ENCODE results near the gene GRIK4.
A peak's percentile ranks its signal among the peaks of the same experiment; 100 is the strongest.

Gene GRIK4

DNA sequence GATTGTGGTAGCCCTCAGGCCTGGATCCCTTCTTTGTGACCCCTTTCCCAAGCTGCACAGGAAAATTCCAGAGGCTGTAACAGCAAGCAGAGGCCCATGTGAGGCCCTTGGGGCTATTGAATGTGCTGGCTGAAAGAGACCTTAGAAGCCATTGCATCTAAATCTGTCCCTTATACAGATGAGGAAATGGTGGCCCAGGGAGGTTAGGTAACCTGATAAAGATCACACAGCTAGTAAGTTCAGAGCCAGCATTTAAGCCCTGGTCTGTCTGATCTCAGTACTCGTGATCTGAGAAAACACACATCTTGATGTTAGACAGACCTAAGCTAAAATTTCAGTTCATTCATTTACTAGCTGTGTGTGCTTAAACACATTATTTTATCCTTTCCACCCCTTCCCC, 396.4 kb downstream of the GRIK4 start:
- no peaks in the 10 kb centered on the region for H3K27me3 ChIP-seq (ENCODE audit: control insufficient read depth, insufficient read depth, low read length, poor library complexity, severe bottlenecking)
- H3K9me3 ChIP-seq (ENCODE audit: control insufficient read depth, low read length), result no peaks in the 10 kb centered on the region
- no peaks in the 10 kb centered on the region for H3K36me3 ChIP-seq (ENCODE audit: control insufficient read depth, insufficient read depth, low read length)
- WGBS, 2 experiments, result 94 to 96% methylated on average over 1 of the region's 1 CpG
- H3K4me1 ChIP-seq (ENCODE audit: control insufficient read depth, insufficient read depth, low read length), result no peaks in the 10 kb centered on the region
- no peak overlapping the region for H3K27ac ChIP-seq (ENCODE audit: insufficient read depth, low read depth, low read length, poor library complexity, severe bottlenecking)
- no peak overlapping the region for H3K4me3 ChIP-seq (ENCODE audit: insufficient read depth, low read depth, low read length)

GRCh38 chr11:120908461-120909181, 397.1 kb downstream of the GRIK4 start:
- Histone ChIP-seq H3K9me3 (ENCODE audit: control insufficient read depth, low read length) (no peaks in the 10 kb centered on the region), H3K27me3 (ENCODE audit: control insufficient read depth, insufficient read depth, low read length, poor library complexity, severe bottlenecking) (no peaks in the 10 kb centered on the region), H3K4me1 (ENCODE audit: control insufficient read depth, insufficient read depth, low read length) (no peaks in the 10 kb centered on the region), H3K4me3 (ENCODE audit: insufficient read depth, low read depth, low read length) (no peak overlapping the region), H3K27ac (ENCODE audit: insufficient read depth, low read depth, low read length, poor library complexity, severe bottlenecking) (no peak overlapping the region), H3K36me3 (ENCODE audit: control insufficient read depth, insufficient read depth, low read length) (no peaks in the 10 kb centered on the region)
- WGBS, 2 experiments, result 90% methylated on average over 9 of the region's 9 CpGs

GRCh38 chr11:120909676-120910416, 398.3 kb downstream of the GRIK4 start:
- Histone ChIP-seq H3K36me3 (ENCODE audit: control insufficient read depth, insufficient read depth, low read length) (no peaks in the 10 kb centered on the region), H3K4me3 (ENCODE audit: insufficient read depth, low read depth, low read length) (no peak overlapping the region), H3K27me3 (ENCODE audit: control insufficient read depth, insufficient read depth, low read length, poor library complexity, severe bottlenecking) (no peaks in the 10 kb centered on the region), H3K4me1 (ENCODE audit: control insufficient read depth, insufficient read depth, low read length) (no peaks in the 10 kb centered on the region), H3K27ac (ENCODE audit: insufficient read depth, low read depth, low read length, poor library complexity, severe bottlenecking) (no peak overlapping the region), H3K9me3 (ENCODE audit: control insufficient read depth, low read length) (no peaks in the 10 kb centered on the region)
- WGBS, 2 experiments, result 93 to 95% methylated on average over 5 of the region's 5 CpGs

DNA sequence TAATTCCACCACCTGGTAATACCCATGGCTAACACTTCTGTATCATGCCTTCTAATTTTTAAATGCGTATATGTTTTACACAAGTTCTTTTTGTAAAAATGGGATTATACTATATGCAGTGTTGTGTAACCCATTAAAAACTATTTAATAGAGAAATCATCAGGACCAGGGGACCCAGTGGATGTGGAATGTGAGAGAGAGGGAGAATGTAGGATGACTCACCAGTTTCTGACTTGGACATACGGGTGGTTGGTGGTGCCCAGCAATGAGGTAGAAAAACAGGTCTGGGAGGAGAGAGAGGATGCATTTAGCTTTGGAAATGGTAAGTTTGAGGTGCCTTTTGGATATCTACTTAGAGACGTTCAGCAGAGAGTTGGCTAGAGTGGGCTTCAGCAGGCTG, 400.4 kb downstream of the GRIK4 start:
- H3K27ac ChIP-seq (ENCODE audit: insufficient read depth, low read depth, low read length, poor library complexity, severe bottlenecking), result no peak overlapping the region
- no peaks in the 10 kb centered on the region for H3K27me3 ChIP-seq (ENCODE audit: control insufficient read depth, insufficient read depth, low read length, poor library complexity, severe bottlenecking)
- no peaks in the 10 kb centered on the region for H3K9me3 ChIP-seq (ENCODE audit: control insufficient read depth, low read length)
- H3K4me1 ChIP-seq (ENCODE audit: control insufficient read depth, insufficient read depth, low read length), result no peaks in the 10 kb centered on the region
- WGBS, 2 experiments, result 86 to 90% methylated on average over 2 to 3 of the region's 3 CpGs
- no peaks in the 10 kb centered on the region for H3K36me3 ChIP-seq (ENCODE audit: control insufficient read depth, insufficient read depth, low read length)
- no peak overlapping the region for H3K4me3 ChIP-seq (ENCODE audit: insufficient read depth, low read depth, low read length)

DNA sequence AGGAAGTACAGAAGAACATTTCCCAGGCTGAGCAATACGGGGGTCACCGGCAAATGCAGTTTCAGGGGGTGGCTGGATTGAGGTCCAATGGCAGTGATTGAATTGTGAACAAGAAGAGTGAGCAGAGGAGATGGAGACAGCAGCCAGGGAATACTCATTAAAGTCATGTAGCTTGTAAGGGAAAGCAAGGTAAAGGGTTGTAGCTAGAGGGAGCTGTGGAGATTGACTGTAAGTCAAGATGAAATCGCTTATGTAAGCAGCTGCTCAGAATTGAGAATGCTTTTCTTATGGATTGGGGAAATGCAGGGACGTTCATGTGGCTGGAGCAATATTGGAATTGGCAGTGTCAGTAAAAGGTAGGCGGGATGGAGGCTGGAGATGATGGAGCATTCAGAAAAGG, 401.0 kb downstream of the GRIK4 start:
- Histone ChIP-seq H3K9me3 (ENCODE audit: control insufficient read depth, low read length) (no peaks in the 10 kb centered on the region), H3K27me3 (ENCODE audit: control insufficient read depth, insufficient read depth, low read length, poor library complexity, severe bottlenecking) (no peaks in the 10 kb centered on the region), H3K4me3 (ENCODE audit: insufficient read depth, low read depth, low read length) (no peak overlapping the region), H3K4me1 (ENCODE audit: control insufficient read depth, insufficient read depth, low read length) (peaks cover under 1% of the 10 kb centered on the region), H3K27ac (ENCODE audit: insufficient read depth, low read depth, low read length, poor library complexity, severe bottlenecking) (no peak overlapping the region), H3K36me3 (ENCODE audit: control insufficient read depth, insufficient read depth, low read length) (no peaks in the 10 kb centered on the region)
- 59% methylated on average over 5 of the region's 5 CpGs for WGBS, 2 experiments

DNA sequence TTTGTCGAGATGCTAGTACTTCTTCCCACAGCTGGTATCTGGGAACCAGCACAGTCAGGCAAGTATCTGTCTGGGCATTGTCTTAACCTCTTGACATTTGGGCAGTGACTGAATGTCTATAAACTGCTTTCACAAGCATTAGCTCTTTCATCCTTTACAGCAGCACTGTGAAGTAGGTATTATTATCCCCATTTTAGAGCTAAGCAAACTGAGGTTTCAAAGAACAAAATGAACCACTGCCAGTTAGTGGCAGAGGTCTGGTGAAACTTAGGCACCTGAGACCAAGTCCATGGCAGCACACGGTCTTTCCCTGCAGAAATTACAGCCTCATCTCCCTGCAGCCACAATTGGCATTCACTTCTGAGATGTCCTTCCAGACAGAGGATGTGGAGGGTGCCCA, 401.4 kb downstream of the GRIK4 start:
- 90 to 91% methylated on average over 2 of the region's 2 CpGs for WGBS, 2 experiments
- H3K27ac ChIP-seq (ENCODE audit: insufficient read depth, low read depth, low read length, poor library complexity, severe bottlenecking), result no peak overlapping the region
- H3K4me1 ChIP-seq (ENCODE audit: control insufficient read depth, insufficient read depth, low read length), result peaks cover 5% of the 10 kb centered on the region
- no peaks in the 10 kb centered on the region for H3K36me3 ChIP-seq (ENCODE audit: control insufficient read depth, insufficient read depth, low read length)
- no peaks in the 10 kb centered on the region for H3K9me3 ChIP-seq (ENCODE audit: control insufficient read depth, low read length)
- no peaks in the 10 kb centered on the region for H3K27me3 ChIP-seq (ENCODE audit: control insufficient read depth, insufficient read depth, low read length, poor library complexity, severe bottlenecking)
- no peak overlapping the region for H3K4me3 ChIP-seq (ENCODE audit: insufficient read depth, low read depth, low read length)

GRCh38 chr11:120914021-120914420, 402.5 kb downstream of the GRIK4 start:
- H3K36me3 ChIP-seq (ENCODE audit: control insufficient read depth, insufficient read depth, low read length), result no peaks in the 10 kb centered on the region
- no peak overlapping the region for H3K4me3 ChIP-seq (ENCODE audit: insufficient read depth, low read depth, low read length)
- H3K27ac ChIP-seq (ENCODE audit: insufficient read depth, low read depth, low read length, poor library complexity, severe bottlenecking), result no peak overlapping the region
- peaks cover 9% of the 10 kb centered on the region for H3K4me1 ChIP-seq (ENCODE audit: control insufficient read depth, insufficient read depth, low read length)
- 89 to 90% methylated on average over 4 of the region's 5 CpGs for WGBS, 2 experiments
- H3K9me3 ChIP-seq (ENCODE audit: control insufficient read depth, low read length), result no peaks in the 10 kb centered on the region
- no peaks in the 10 kb centered on the region for H3K27me3 ChIP-seq (ENCODE audit: control insufficient read depth, insufficient read depth, low read length, poor library complexity, severe bottlenecking)

GRCh38 chr11:120914601-120915000, 403.1 kb downstream of the GRIK4 start:
- WGBS, 2 experiments, result 94% methylated on average over 4 of the region's 4 CpGs
- no peak overlapping the region for H3K27ac ChIP-seq (ENCODE audit: insufficient read depth, low read depth, low read length, poor library complexity, severe bottlenecking)
- no peak overlapping the region for H3K4me3 ChIP-seq (ENCODE audit: insufficient read depth, low read depth, low read length)
- H3K9me3 ChIP-seq (ENCODE audit: control insufficient read depth, low read length), result no peaks in the 10 kb centered on the region
- H3K36me3 ChIP-seq (ENCODE audit: control insufficient read depth, insufficient read depth, low read length), result no peaks in the 10 kb centered on the region
- H3K27me3 ChIP-seq (ENCODE audit: control insufficient read depth, insufficient read depth, low read length, poor library complexity, severe bottlenecking), result no peaks in the 10 kb centered on the region
- H3K4me1 ChIP-seq (ENCODE audit: control insufficient read depth, insufficient read depth, low read length), result peaks cover 9% of the 10 kb centered on the region

- Histone ChIP-seq H3K9me3 (ENCODE audit: control insufficient read depth, low read length) (no peaks in the 10 kb centered on the region), H3K27me3 (ENCODE audit: control insufficient read depth, insufficient read depth, low read length, poor library complexity, severe bottlenecking) (no peaks in the 10 kb centered on the region), H3K27ac (ENCODE audit: insufficient read depth, low read depth, low read length, poor library complexity, severe bottlenecking) (peak overlapping the region; percentile 3), H3K4me1 (ENCODE audit: control insufficient read depth, insufficient read depth, low read length) (peaks cover 9% of the 10 kb centered on the region), H3K36me3 (ENCODE audit: control insufficient read depth, insufficient read depth, low read length) (no peaks in the 10 kb centered on the region), H3K4me3 (ENCODE audit: insufficient read depth, low read depth, low read length) (no peak overlapping the region)
- WGBS, 2 experiments, result 75 to 86% methylated on average over 6 of the region's 6 CpGs
These were observed 406.2 kb downstream of the GRIK4 start for GRCh38 chr11:120917559-120918239.

DNA sequence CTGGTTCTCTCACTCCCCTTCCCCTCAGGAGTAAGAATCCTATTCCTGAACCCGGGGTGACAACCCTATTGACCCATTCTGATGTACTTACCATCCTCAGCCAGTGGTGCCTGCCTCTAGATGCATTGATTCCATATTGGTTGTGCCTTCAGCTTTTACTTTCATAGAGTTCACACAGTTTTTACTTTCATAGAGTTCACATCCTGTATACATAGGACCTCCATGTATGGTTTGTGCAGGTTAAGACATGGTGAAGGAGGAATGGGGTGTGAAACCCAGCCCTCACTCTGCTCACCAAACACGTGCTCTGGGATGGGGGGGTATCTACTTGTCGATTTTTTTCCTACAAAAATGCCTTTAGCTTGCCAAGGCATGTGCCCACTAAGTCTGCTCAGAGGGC, 406.7 kb downstream of the GRIK4 start:
- H3K4me1 ChIP-seq (ENCODE audit: control insufficient read depth, insufficient read depth, low read length), result peaks cover 9% of the 10 kb centered on the region
- no peaks in the 10 kb centered on the region for H3K9me3 ChIP-seq (ENCODE audit: control insufficient read depth, low read length)
- WGBS, 2 experiments, result 86 to 90% methylated on average over 3 of the region's 3 CpGs
- no peaks in the 10 kb centered on the region for H3K36me3 ChIP-seq (ENCODE audit: control insufficient read depth, insufficient read depth, low read length)
- H3K27me3 ChIP-seq (ENCODE audit: control insufficient read depth, insufficient read depth, low read length, poor library complexity, severe bottlenecking), result no peaks in the 10 kb centered on the region
- no peak overlapping the region for H3K27ac ChIP-seq (ENCODE audit: insufficient read depth, low read depth, low read length, poor library complexity, severe bottlenecking)
- no peak overlapping the region for H3K4me3 ChIP-seq (ENCODE audit: insufficient read depth, low read depth, low read length)
